Kidney (tissue), 14 donors: Measurements from ENCODE around the gene SMC6. TPM values are rescaled to one million over a fixed set of nuclear protein-coding genes. Genes with fewer than 3 reads are reported as not detected.

Experiments
- DNase-seq, 5 donors: peaks; one replicate each; pipeline ENCODE4 v3.0.0-alpha.2; 2013 to 2020
- FAIRE-seq: peaks from 2 replicates; lab custom pipeline; 2012; peaks lifted over from hg19 to GRCh38; lab: Jason Lieb, UNC
- H3K27ac ChIP-seq, 2 donors: one replicate each; pipeline ENCODE4 v1.7.0; 2013; ENCODE audit warnings: low read depth in 2 of 2, low read length in 2 of 2, inconsistent platforms in 1 of 2
- H3K27me3 ChIP-seq: one replicate; pipeline ENCODE4 v1.7.1; 2013; ENCODE audit warnings: low read length, inconsistent platforms; ENCODE audit not compliant: control insufficient read depth, insufficient read depth
- H3K36me3 ChIP-seq, 3 donors: one replicate each; pipeline versions ENCODE4 v1.7.0 to v1.7.1; 2013; ENCODE audit warnings: low read length in 3 of 3, control low read depth in 1 of 3, inconsistent platforms in 1 of 3; ENCODE audit not compliant: insufficient read depth in 3 of 3, control insufficient read depth in 2 of 3
- H3K4me1 ChIP-seq, 3 donors: one replicate each; pipeline versions ENCODE4 v1.7.0 to v1.7.1; 2013; ENCODE audit warnings: low read length in 3 of 3, inconsistent platforms in 1 of 3, low read depth in 1 of 3; ENCODE audit not compliant: control insufficient read depth in 2 of 3, insufficient read depth in 2 of 3
- H3K4me3 ChIP-seq, 3 donors: one replicate each; pipeline versions ENCODE4 v1.7.0 to v1.8.1; 2013; ENCODE audit warnings: low read length in 3 of 3, control low read depth in 1 of 3, inconsistent platforms in 1 of 3
- H3K9ac ChIP-seq, 3 donors: one replicate each; pipeline versions ENCODE4 v1.7.0 to v1.7.1; 2013; ENCODE audit warnings: low read length in 3 of 3, control low read depth in 1 of 3, inconsistent platforms in 1 of 3
- H3K9me3 ChIP-seq, 3 donors: one replicate each; pipeline versions ENCODE4 v1.7.0 to v1.7.1; 2013; ENCODE audit warnings: low read length in 3 of 3, control low read depth in 1 of 3, inconsistent platforms in 1 of 3; ENCODE audit not compliant: control insufficient read depth in 2 of 3, insufficient read depth in 1 of 3
- CTCF ChIP-seq: IDR thresholded peaks from 3 replicates; pipeline ENCODE4 v1.5.1; 2012; ENCODE audit warnings: mild to moderate bottlenecking, moderate library complexity, borderline replicate concordance; ENCODE audit not compliant: insufficient read depth; ENCODE audit errors: extremely low read depth
- intact Hi-C: fragments of 100-400 bp; cut with DNase I; formaldehyde crosslinking; loops from one replicate; pipeline ENCODE4 v1.11.1; 2022
- polyA plus RNA-seq: library from polyadenylated mRNA; stranded (reverse); fragments of 350-450 nt; fragmentation: Illumina TruSeq; extraction: RNeasy Lipid Tissue Mini Kit (QIAGEN cat#74804); gene quantifications from one replicate; pipeline ENCODE4 v1.2.3, GENCODE V29; 2014; ENCODE audit warnings: low read depth, low replicate concordance; ENCODE audit not compliant: insufficient read depth
- total RNA-seq: library from RNA; stranded (reverse); fragmentation: NEBNext Ultra II Directional; extraction: Animal tissue kit (Norgen Biotek cat#: 25700); gene quantifications from one replicate; pipeline ENCODE4 v1.2.1, GENCODE V29; 2021
- donor health status: control.
- donor health status: control.
- donor health status: control.
- donor health status: control.
- donor health status: control.
- donor health status: DM: yes; HTN: yes; CAD: no.
- donor health status: Normal renal cell carcinoma (clear cell type).

Gene SMC6
- total and polyA plus RNA-seq, 2 donors from 2014 or later: 4.8 to 16.3 TPM

- Histone ChIP-seq H3K36me3 (peaks cover 3 to 9% (median 4%) of the 10 kb centered on the region in 3 donors), H3K27ac (no peak overlapping the region), H3K4me1 (no peaks in the 10 kb centered on the region), H3K27me3 (no peaks in the 10 kb centered on the region), H3K9me3 (no peaks in the 10 kb centered on the region), H3K9ac (no peak overlapping the region), H3K4me3 (no peak overlapping the region)
- TF ChIP-seq CTCF: peak; percentile 61
- intact Hi-C loops: loop anchor here (10.0 kb wide), 1 partner anchor 105 kb away; no protein-coding TSS in a partner anchor
- DNase-seq (peak in 2 of 5 donors; percentile 3 to 7), FAIRE-seq (peak; percentile 32)
Observed at GRCh38 chr2:17719562-17720371, 33.8 kb downstream of the SMC6 start.

- H3K4me1 ChIP-seq: no peaks in the 10 kb centered on the region
- no peaks in the 10 kb centered on the region for H3K9me3 ChIP-seq
- peaks cover 3 to 9% (median 6%) of the 10 kb centered on the region in 3 donors for H3K36me3 ChIP-seq
- no peak for TF ChIP-seq CTCF
- H3K27me3 ChIP-seq: no peaks in the 10 kb centered on the region
- H3K4me3 ChIP-seq: no peak overlapping the region
- FAIRE-seq (no peak), DNase-seq (no peak)
- H3K27ac ChIP-seq: no peak overlapping the region
- intact Hi-C loops: no loop called here
- no peak overlapping the region for H3K9ac ChIP-seq
Observed at GRCh38 chr2:17718689-17719088, 34.9 kb downstream of the SMC6 start.

GRCh38 chr2:17717666-17718065, 35.9 kb downstream of the SMC6 start:
- H3K9me3 ChIP-seq: no peaks in the 10 kb centered on the region
- no peaks in the 10 kb centered on the region for H3K27me3 ChIP-seq
- FAIRE-seq (no peak), DNase-seq (no peak)
- H3K9ac ChIP-seq: no peak overlapping the region
- no peak overlapping the region for H3K4me3 ChIP-seq
- no peak overlapping the region for H3K27ac ChIP-seq
- no peaks in the 10 kb centered on the region for H3K4me1 ChIP-seq
- no peak for TF ChIP-seq CTCF
- intact Hi-C loops: no loop called here
- H3K36me3 ChIP-seq: peaks cover 3 to 11% (median 10%) of the 10 kb centered on the region in 3 donors
